ENCODE data around the gene ABCG1. TPM values are rescaled to one million over a fixed set of nuclear protein-coding genes. Genes with fewer than 3 reads are reported as not detected.
"Not testable (repeated sequence)": the region's sequence is repeated elsewhere in the genome, so short reads cannot be mapped to it uniquely, and the experiment has no call there.

Gene ABCG1
- total and polyA plus RNA-seq, 4 donors: 11.5 to 65.0 (median 35.0) TPM

DNA sequence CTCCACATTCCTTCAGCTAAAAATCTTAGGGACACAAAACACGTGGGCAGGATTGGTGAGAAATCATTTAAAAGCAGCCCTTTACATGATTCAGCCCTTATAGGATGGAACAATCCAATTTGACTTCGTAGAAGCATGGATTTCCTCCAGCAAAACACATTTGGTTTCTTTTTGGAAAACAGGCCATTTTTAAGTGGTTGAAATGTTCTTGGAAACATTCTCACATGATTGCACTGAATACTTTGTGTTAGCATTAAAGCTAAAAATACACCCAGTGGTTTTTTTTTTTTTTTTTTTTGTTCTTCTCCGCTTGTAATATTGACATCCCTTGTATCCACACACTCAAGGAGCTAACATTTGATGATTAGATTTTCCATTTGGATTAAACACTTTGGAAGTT lies 42.1 kb upstream of the ABCG1 start:
- H3K27me3 ChIP-seq (ENCODE audit: control insufficient read depth in 3 of 3, insufficient read depth in 3 of 3, low read length in 2 of 3): no peaks in the 10 kb centered on the region
- WGBS, 2 donors: 55 to 73% methylated on average over 3 of the region's 3 CpGs
- H3K4me3 ChIP-seq: no peak overlapping the region
- H3K27ac ChIP-seq (ENCODE audit: low read depth in 1 of 2, low read length in 1 of 2): no peak overlapping the region
- H3K4me1 ChIP-seq (ENCODE audit: control insufficient read depth in 5 of 5, insufficient read depth in 5 of 5, low read length in 5 of 5): peaks cover 0 to 4% (median 2%) of the 10 kb centered on the region in 5 donors
- no peaks in the 10 kb centered on the region for H3K9me3 ChIP-seq (ENCODE audit: control insufficient read depth in 4 of 4, insufficient read depth in 3 of 4, low read length in 3 of 4)
- TF ChIP-seq, protein P1, sequence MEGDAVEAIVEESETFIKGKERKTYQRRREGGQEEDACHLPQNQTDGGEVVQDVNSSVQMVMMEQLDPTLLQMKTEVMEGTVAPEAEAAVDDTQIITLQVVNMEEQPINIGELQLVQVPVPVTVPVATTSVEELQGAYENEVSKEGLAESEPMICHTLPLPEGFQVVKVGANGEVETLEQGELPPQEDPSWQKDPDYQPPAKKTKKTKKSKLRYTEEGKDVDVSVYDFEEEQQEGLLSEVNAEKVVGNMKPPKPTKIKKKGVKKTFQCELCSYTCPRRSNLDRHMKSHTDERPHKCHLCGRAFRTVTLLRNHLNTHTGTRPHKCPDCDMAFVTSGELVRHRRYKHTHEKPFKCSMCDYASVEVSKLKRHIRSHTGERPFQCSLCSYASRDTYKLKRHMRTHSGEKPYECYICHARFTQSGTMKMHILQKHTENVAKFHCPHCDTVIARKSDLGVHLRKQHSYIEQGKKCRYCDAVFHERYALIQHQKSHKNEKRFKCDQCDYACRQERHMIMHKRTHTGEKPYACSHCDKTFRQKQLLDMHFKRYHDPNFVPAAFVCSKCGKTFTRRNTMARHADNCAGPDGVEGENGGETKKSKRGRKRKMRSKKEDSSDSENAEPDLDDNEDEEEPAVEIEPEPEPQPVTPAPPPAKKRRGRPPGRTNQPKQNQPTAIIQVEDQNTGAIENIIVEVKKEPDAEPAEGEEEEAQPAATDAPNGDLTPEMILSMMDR (IDR thresholded peaks at IDR 0.05; ENCODE audit: control extremely low read depth, extremely low read depth): no peak
- DNase-seq: peak in 2 of 3 donors; percentile 64 to 87
- no peaks in the 10 kb centered on the region for H3K36me3 ChIP-seq (ENCODE audit: control insufficient read depth in 4 of 4, insufficient read depth in 4 of 4, low read length in 4 of 4)
- ATAC-seq (ENCODE audit: insufficient read depth, low FRiP score): no peak
- H3K9ac ChIP-seq (ENCODE audit: insufficient read depth in 1 of 2, low read length in 2 of 2): no peak overlapping the region

DNA sequence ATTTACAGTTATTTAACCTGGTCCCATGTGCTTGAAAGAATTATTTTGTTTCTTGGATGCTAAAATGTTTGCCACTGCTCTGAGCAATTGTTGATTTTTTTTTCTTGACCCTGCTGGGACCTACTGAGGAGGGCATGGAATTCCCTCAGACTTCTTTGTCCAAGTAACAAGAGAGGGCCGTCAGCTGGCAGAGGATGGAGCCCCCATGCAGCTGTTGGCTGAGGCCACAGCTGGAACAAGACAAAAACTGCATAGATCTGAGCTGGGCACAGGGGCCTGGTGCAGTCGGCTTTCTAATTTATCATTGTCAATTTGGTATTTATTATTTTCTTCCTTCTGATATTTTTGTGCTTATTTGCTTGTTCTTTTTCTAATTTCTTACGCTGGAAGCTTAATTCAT lies 39.6 kb upstream of the ABCG1 start:
- Histone ChIP-seq H3K4me3 (no peak overlapping the region), H3K27ac (ENCODE audit: low read depth in 1 of 2, low read length in 1 of 2) (no peak overlapping the region), H3K9me3 (ENCODE audit: control insufficient read depth in 4 of 4, insufficient read depth in 3 of 4, low read length in 3 of 4) (peaks cover 0 to 4% (median 0%) of the 10 kb centered on the region in 4 donors), H3K27me3 (ENCODE audit: control insufficient read depth in 3 of 3, insufficient read depth in 3 of 3, low read length in 2 of 3) (no peaks in the 10 kb centered on the region), H3K9ac (ENCODE audit: insufficient read depth in 1 of 2, low read length in 2 of 2) (no peak overlapping the region), H3K36me3 (ENCODE audit: control insufficient read depth in 4 of 4, insufficient read depth in 4 of 4, low read length in 4 of 4) (no peaks in the 10 kb centered on the region), H3K4me1 (ENCODE audit: control insufficient read depth in 5 of 5, insufficient read depth in 5 of 5, low read length in 5 of 5) (peaks cover 0 to 8% (median 4%) of the 10 kb centered on the region in 5 donors)
- WGBS, 2 donors: 73 to 87% methylated on average over 3 of the region's 3 CpGs
- TF ChIP-seq, protein P1 (IDR thresholded peaks at IDR 0.05; ENCODE audit: control extremely low read depth, extremely low read depth): no peak
- DNase-seq (no peak), ATAC-seq (ENCODE audit: insufficient read depth, low FRiP score) (no peak)

DNA sequence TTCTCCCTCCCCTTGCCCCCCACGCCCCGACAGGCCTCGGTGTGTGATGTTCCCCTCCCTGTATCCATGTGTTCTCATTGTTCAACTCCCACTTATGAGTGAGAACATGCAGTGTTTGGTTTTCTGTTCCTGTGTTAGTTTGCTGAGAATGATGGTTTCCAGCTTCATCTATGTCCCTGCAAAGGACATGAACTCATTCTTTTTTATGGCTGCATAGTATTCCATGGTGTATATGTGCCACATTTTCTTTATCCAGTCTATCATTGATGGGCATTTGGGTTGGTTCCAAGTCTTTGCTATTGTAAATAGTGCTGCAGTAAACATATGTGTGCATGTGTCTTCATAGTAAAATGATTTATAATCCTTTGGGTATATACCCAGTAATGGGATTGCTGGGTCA lies 38.9 kb upstream of the ABCG1 start:
- DNase-seq; H3K4me3 ChIP-seq; H3K27me3 ChIP-seq (ENCODE audit: control insufficient read depth in 3 of 3, insufficient read depth in 3 of 3, low read length in 2 of 3); H3K36me3 ChIP-seq (ENCODE audit: control insufficient read depth in 4 of 4, insufficient read depth in 4 of 4, low read length in 4 of 4); H3K27ac ChIP-seq (ENCODE audit: low read depth in 1 of 2, low read length in 1 of 2); H3K4me1 ChIP-seq (ENCODE audit: control insufficient read depth in 5 of 5, insufficient read depth in 5 of 5, low read length in 5 of 5); ATAC-seq (ENCODE audit: insufficient read depth, low FRiP score); H3K9me3 ChIP-seq (ENCODE audit: control insufficient read depth in 4 of 4, insufficient read depth in 3 of 4, low read length in 3 of 4); H3K9ac ChIP-seq (ENCODE audit: insufficient read depth in 1 of 2, low read length in 2 of 2): not testable (repeated sequence)
- 93 to 97% methylated on average over 3 of the region's 3 CpGs for WGBS, 2 donors

DNA sequence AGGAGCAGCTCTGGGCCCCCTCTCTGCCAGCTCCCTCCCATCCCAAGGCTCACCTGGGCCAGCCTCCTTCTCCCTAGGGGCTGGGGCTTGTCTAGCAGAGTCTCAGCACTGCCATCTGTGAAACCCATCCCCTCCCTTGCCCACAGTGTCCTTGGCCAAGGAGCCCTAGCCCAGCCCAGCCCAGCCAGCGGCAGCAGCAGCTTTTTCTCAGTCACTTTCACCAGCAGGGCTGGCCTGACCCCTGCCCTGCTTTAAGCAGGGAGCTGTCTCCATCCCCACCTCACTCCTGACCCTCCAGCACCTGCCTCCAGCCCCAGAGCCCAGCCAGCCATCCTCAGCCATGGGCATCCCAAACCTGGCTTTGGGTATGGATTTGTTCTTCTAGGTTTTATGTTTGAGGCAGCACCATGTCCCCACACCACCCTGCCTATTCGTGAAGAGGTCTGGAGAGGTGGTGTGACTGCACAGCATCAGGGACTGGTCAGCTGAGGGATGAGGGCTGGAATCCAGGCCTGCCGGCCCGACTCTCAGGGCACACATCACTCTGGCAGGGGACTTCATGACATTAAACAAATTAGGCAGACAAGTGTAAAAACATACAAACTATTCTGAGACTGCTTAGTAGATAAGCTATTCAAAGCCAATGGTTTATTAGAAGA lies 36.1 kb upstream of the ABCG1 start:
- H3K9me3 ChIP-seq (ENCODE audit: control insufficient read depth in 4 of 4, insufficient read depth in 3 of 4, low read length in 3 of 4): peaks cover 0 to 4% (median 0%) of the 10 kb centered on the region in 4 donors
- WGBS, 2 donors: 84 to 90% methylated on average over 4 of the region's 4 CpGs
- H3K4me1 ChIP-seq (ENCODE audit: control insufficient read depth in 5 of 5, insufficient read depth in 5 of 5, low read length in 5 of 5): peaks cover 0 to 7% (median 0%) of the 10 kb centered on the region in 5 donors
- H3K9ac ChIP-seq (ENCODE audit: insufficient read depth in 1 of 2, low read length in 2 of 2): no peak overlapping the region
- H3K27ac ChIP-seq (ENCODE audit: low read depth in 1 of 2, low read length in 1 of 2): no peak overlapping the region
- H3K36me3 ChIP-seq (ENCODE audit: control insufficient read depth in 4 of 4, insufficient read depth in 4 of 4, low read length in 4 of 4): no peaks in the 10 kb centered on the region
- TF ChIP-seq, protein P1 (IDR thresholded peaks at IDR 0.05; ENCODE audit: control extremely low read depth, extremely low read depth): no peak
- ATAC-seq (ENCODE audit: insufficient read depth, low FRiP score): no peak
- no peak overlapping the region for H3K4me3 ChIP-seq
- no peak for DNase-seq
- no peaks in the 10 kb centered on the region for H3K27me3 ChIP-seq (ENCODE audit: control insufficient read depth in 3 of 3, insufficient read depth in 3 of 3, low read length in 2 of 3)
